GM23338 (cell line): ENCODE data around the gene GPD1L.

ENCODE experiments used
- CREB1 ChIP-seq: fragments of 250-450 bp; sonication (Bioruptor Pico); IDR thresholded peaks from 2 replicates; pipeline ENCODE4 v1.5.0; 2020; ENCODE audit warnings: low read depth, mild to moderate bottlenecking, moderate library complexity
- CTCF ChIP-seq, 2 experiments: fragments of 200-600 bp in 1 of 2; sonication (generic) in 1 of 2; conservative IDR thresholded peaks; 2 replicates each; pipeline versions ENCODE4 v1.5.1 to v1.6.1; 2016 to 2017; ENCODE audit warnings: antibody characterized with exemption in 2 of 2, low read depth in 2 of 2, mild to moderate bottlenecking in 2 of 2, moderate library complexity in 1 of 2
- EZH2phosphoT487 ChIP-seq: fragments of 200-600 bp; sonication (generic); IDR thresholded peaks from one replicate; pipeline ENCODE4 v1.8.1; 2018; ENCODE audit warnings: antibody characterized with exemption; ENCODE audit not compliant: unreplicated experiment

- TF ChIP-seq CTCF (conservative IDR thresholded peaks at IDR 0.05; ENCODE audit: low read depth in 2 of 2) (no peak), EZH2phosphoT487 (no peak), CREB1 (CRISPR knock-in tag) (no peak)
These were observed 88.2 kb downstream of the GPD1L start for GRCh38 chr3:32194653-32195052.
